Stimulated activated CD8-positive, alpha-beta memory T cell treated with anti-CD3 and anti-CD28 coated beads, Interleukin-12 subunit alpha, Interleukin-12 subunit beta, amount 100 ng/mL, for 1 hour (primary cell): Measurements from ENCODE around the gene TFDP3.

Source experiments
- DNase-seq: peaks from one replicate; pipeline ENCODE4 v3.0.0-alpha.2; 2020; ENCODE audit warnings: low read depth

The TFDP3 gene, protein sequence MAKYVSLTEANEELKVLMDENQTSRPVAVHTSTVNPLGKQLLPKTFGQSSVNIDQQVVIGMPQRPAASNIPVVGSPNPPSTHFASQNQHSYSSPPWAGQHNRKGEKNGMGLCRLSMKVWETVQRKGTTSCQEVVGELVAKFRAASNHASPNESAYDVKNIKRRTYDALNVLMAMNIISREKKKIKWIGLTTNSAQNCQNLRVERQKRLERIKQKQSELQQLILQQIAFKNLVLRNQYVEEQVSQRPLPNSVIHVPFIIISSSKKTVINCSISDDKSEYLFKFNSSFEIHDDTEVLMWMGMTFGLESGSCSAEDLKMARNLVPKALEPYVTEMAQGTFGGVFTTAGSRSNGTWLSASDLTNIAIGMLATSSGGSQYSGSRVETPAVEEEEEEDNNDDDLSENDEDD

DNA sequence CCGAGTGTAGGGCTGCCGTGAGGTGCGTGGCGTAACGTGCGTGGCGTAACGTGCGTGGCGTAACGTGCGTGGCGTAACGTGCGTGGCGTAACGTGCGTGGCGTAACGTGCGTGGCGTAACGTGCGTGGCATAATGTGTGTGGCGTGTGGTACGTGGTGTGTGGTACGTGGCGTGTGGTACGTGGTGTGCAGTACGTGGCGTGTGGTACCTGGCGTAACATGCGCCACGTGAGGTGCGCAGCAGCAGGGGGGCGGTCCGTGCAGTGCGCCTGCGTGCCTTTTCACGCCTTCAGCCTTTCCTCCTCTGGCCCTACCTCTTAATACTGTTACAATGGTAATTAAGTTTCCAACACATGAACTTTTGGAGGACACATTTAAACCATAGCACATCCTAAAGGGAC lies at the start of gene TFDP3:
Gene TFDP3 (minus strand): TSS at position 26 of the 400 bp plus-strand sequence. CDS start 95 bp downstream, outside the sequence.
- DNase-seq = no peak

DNA sequence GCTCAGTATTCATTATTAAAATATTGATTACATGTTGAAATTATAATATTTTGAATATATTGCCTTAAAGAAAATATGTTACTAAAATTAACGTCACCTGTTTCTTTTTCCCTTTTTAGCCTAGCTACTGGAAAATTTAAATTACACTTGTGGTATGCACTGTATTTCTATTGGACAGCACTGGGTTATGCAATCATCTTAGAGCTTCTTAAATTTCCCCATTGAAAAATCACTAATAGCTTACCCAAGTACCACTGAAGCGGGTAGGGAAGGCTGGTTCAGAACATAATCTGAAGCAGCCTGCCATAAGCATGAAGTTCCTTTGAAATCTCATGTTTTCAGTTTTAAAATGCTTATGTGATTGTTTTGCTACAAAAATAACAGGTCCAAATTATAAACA lies 49.5 kb upstream of the TFDP3 start:
- no peak for DNase-seq

DNA sequence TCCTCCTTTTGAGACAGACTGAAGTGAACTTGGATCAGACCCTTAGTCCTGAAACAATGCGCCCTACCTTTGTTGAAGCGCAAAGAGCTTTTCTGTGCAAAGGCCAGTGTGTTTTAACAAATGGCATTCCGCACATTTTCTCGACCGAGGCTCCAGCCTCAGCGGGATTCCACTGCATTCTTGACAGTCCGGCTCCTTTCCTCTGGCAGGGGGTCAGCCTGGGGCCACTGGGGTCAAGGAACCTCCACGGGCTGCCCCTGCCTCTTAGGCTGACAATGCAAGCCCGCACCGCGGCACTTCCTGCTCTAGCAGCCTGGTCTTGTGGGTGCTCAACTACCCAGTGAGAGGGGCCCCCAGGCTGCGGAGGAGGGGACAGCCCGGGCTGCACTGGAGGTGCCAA lies 47.2 kb upstream of the TFDP3 start:
- no peak for DNase-seq

DNA sequence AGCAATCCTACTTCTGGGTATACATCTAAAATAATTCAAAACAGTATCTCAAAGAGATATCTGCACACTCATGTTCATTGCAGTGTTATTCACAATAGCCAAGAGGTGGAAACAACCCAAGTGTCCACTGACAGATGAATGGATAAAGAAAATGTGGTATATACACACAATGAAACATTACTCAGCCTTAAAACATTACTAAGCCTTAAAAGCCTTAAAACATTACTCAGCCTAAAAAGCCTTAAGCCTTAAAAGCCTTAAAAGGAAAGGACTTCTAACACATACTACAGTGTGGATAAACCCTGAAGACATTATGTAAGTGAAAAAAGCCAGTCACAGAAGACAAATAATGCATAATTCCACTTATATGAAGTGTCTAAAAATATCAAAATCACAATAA lies 40.3 kb upstream of the TFDP3 start:
- no peak for DNase-seq

DNA sequence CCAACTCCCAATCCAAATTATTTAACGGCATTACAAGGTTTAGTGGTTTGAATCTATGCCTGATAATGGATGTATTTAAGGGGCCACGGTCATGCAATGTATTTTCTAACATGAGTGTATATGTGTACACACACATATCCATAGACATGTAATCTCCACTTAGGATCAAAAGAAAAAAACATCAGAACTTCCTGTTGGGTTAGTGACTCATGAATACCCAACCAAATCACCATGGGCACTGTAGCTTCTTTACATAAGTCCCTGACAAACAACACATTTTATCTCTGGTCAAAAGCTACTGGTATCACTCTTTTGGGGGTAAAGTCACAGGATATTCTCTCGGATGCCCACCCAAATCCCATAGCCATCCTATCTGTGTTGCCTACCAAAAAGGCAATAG lies 36.5 kb upstream of the TFDP3 start:
- no peak for DNase-seq

DNA sequence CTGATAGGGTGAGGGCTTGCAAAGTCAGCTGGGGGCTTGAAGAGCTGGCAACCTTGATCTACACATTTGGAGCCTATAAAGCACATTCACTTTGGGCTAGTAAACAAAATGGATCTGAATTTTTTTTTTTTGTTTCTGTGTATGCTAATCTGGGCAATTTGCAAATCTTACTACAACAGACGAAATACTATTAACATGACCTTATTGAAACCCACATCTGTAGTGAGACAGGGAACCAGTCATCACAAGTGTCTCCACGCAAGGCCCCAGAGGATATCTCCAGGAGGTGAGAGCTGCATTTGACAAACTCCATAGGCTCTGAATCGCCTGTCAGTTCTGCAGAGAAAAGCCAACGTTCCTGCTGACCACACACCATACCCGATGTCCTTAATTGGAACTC lies 33.0 kb upstream of the TFDP3 start:
- DNase-seq = no peak

DNA sequence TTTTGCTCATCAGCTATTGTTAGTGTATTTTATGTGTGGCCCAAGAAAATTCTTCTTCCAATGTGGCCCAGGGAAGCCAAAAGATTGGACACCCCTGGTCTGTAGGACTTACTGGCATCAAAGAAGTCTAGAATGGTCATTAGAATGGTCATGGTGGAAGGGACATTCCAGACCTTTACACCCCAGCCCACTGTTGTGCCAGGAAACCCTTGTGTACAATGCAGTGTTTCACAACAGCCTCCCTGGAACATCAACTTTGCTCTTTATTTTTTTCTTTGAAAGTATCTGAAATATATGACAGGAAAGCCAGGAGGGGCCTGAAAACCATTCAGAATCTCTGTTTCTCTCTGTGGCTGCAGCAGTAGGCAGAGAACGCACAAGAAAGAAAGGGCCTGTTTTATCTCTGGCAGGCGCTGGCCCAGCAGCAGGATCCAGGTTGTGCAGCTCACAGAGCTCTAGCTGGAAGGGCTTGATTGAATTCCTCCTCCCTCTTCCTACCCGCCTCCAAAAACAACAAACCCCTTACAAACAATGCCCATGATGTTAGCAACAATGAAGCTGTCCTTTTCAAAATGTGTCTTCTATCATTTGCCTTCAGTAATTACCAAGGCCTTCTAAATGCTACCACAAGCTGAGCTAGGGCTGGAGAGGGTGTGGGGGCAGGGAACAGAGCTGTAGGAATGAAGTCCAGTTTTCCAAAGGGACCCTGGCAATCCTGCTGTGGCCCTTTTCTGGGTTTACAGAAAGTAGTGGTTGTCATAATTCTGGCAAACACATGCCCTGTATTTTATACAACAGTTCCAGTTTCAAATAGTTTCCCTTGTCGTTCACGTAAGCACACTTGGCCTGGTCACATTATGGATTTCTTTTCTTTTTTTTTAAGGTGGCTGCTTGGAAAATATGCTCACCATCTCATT lies 32.3 kb upstream of the TFDP3 start:
- DNase-seq = no peak

DNA sequence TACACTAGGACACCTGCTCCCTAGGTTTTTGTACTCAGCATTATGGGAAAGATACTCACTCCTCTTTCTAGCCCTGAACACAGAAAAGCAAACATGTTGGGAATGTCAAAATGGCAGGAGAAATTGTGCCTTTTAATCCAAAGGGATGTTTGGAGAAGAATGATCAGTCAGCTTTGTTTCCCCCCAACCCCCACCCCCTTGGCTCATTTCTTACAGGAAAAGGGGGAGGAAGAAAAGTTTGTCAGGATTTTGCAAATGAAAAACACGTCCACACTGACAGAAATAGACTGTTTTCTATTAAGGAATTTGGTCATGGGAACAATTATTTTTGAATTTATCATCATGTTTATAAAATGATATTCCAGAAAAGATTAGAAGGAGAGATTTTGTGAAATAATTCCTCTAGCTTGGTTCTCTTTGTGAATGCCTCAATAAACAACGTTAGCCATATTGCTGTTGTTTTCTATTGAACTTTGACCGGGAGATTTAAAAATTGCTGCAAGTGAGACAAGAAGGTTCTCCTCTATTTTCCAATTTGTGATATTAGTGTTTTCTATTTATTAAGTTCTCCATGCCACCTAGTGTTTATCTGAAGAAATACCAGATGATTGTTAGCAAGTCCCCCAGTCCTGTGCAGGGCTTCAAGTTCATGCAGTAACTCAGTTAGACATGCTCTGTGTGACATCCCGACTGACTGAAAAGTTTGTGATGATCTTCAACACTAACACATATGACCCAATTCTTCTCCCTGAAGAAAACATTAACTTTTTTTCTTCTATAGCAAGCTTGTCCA lies 31.3 kb upstream of the TFDP3 start:
- DNase-seq = no peak

DNA sequence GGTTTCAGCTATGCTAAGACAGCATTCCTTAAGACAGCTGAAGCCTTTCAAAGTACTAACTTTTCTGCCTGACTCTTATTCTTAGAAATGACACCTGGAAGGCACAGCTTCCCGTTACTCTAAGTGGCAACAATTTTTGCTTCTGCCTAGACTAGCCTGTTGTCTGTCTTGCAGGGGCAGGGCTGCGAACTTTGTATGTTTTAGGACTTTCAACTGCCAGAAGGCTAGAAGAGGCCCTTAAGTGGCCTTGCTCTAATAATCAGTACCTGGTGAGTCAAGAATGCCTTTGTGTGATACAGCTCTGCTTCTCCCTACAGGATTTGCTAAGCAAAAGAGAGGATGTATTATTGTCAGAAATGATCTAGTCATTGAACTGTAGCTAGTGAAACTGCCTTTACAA lies 30.0 kb upstream of the TFDP3 start:
- DNase-seq = no peak

DNA sequence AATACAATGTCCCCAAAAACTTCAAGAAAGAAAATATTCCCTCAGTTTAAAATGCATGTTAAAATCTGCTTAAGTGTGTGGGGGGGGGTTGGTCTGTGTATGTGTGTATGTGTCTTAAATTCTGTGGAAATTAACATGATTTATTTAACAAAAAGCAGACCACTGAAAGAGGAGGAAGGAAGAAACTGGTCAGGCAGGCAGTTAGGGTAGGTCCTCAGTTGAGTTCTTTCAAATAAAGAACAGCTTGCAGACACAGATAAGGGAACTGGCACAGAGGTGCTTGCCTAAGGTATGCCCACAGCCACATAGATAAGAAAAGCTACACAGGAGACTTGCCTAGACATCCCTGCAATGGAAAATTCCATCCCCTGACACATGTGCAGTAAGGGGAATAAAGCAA lies 28.8 kb upstream of the TFDP3 start:
- DNase-seq = no peak

DNA sequence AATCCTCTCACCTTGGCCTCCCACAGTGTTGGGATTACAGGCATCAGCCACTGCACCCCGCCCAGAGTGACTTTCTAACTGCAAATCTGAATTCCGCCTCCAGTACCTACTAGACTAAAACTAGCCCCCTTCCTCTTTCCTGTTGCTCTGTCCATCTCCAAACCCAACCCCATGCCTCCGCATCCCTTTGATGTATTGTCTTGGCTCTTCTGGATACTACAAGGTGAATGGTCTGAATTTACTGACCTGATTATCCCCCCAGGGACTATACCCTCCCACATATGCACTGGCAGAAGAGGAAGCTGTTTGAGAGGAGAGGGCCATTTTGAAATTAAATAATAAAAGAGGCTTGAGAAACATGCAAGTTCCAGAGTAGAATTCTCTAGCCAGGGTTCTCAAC lies 17.7 kb upstream of the TFDP3 start:
- no peak for DNase-seq

DNA sequence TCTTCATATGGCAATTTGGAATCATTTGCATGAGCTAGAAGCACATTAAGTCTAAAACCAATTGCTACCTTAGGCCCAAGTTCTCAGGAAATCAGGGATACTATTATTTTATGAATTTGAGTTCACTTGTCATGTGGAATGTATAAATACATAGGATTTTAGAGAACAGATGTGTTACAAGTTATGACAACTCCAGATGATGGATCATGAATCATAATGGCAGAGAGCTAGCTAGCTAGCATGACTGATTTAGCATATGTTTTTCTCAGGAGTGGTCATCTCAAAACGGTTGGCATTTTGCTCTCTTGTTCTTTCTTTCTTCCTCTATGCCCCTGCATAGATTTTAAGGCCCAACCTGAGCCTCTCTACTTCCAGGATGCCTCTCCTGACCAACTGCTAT lies 14.2 kb upstream of the TFDP3 start:
- DNase-seq = no peak

DNA sequence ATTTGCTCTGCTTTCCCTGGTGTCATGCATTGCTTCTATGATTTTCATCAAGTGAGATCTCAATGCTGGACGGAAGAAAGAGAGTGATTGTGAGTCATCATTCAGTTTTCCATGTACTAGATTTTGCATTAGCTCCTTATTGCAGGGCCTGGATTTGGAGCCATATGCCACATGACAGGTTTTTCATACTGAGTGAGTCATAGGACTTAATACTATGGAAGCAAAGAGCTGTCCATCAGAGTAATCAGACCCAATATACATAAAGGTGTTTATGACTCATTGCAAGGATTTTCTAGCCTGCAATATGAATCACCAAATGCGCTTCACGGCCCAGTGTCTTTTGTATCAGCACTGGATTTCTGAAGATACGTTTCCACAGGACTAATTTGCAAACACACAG lies 11.2 kb upstream of the TFDP3 start:
- DNase-seq = no peak

DNA sequence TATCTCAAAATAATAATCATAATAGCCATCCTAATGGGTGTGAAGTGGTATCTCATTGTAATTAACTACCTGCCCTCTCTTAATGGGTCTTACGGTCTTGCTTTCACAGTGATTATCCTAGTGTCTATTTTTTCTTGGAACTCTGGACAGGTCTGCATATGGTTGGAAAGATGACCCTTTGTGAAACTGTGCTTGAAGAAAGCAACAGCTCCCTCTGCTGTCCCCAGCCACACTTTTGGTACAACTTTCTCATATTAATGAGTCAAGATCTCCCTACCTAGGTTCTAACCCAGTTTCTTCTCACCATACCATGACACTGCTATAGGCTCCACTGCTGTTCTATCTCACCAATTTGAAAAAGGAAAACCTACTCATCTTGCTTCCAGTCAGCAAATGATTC lies 2.4 kb downstream of the TFDP3 start:
- no peak for DNase-seq

DNA sequence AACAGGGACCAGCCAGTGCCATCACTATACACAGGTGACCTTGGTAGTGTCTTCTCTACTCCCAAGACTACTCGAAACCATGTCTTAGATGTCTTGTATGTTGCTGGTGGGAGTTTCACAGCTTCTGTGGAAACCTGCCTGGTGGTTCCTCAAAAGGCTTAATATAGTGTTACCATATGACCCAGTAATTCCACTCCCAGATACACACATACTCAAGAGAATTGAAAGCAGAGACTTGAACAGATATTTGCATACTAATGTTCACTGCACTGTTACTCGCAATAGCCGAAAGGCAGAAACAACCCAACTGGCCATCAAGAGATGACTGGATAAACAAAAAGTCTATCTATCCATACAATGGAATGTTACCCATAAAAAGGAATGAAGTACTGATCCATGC lies 3.1 kb downstream of the TFDP3 start:
- DNase-seq = no peak

DNA sequence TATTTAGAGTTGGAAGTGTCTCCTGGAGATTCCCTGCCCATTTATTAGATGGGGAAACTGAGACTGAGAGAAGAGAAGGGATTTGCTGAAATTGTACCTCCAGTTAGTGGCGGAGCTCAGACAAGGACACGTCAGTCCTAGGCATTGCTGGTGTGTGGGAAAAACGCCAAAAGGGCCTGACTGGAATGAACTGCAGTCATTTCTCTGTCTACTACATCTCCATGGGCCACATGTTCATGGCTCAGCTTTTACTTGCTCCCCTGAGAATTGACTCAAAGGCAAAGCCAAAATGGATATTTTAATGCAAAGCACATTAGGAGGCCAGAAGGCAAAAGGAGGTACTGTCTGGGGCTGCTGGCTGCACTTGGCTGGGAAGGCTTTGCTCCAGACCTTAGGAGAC lies 3.9 kb downstream of the TFDP3 start:
- DNase-seq = no peak

DNA sequence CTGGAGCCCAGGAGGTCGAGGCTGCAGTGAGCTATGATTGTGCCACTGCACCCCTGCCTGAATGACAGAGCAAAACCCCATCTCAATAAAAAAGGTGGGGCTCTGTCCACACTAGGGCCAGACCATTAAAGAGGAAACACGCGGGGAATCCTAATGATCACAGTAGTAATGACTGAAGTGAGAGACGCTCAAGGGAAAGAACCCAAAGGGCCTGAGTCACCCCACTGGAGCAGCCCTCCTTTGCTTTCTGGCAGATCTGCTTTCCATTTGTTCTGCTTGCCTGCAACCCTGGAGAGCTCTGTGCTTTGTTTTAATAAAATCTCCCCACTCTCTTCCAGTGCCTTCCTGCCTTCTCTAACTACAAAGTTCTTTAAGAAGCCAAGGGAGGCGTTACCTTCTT lies 5.0 kb downstream of the TFDP3 start:
- no peak for DNase-seq

DNA sequence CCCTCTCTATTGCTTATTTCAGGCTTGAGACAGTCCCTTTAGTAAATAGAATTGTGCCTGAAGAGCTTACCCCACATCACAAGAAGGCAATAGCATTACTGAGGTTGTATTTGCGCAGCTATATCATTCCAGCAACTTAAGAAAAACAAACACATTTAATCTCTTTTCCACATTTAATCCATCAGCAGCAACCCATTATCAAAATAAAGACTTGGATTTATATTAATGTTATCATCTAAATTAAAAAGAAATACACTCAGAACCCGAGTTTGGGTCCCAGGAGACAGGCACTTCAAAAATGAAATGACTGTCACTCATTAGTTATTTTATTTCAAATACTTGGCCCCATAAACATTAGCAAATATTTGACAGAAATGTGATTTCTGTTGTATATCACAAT lies 10.4 kb downstream of the TFDP3 start:
- no peak for DNase-seq

DNA sequence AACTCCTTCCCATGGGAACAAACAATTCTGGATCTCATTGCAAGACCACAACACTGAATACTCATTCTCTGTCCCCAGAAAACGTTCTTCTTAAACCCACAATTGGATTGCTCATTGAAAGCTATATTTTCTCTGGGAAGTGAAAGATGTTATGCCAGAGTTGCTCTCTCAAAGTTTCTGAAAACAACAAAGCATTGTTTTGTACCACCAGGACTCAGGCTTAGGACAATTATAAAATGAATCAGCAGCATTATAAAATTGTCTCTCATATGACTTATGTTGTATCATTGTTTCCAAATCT lies 26.5 kb downstream of the TFDP3 start:
- no peak for DNase-seq

DNA sequence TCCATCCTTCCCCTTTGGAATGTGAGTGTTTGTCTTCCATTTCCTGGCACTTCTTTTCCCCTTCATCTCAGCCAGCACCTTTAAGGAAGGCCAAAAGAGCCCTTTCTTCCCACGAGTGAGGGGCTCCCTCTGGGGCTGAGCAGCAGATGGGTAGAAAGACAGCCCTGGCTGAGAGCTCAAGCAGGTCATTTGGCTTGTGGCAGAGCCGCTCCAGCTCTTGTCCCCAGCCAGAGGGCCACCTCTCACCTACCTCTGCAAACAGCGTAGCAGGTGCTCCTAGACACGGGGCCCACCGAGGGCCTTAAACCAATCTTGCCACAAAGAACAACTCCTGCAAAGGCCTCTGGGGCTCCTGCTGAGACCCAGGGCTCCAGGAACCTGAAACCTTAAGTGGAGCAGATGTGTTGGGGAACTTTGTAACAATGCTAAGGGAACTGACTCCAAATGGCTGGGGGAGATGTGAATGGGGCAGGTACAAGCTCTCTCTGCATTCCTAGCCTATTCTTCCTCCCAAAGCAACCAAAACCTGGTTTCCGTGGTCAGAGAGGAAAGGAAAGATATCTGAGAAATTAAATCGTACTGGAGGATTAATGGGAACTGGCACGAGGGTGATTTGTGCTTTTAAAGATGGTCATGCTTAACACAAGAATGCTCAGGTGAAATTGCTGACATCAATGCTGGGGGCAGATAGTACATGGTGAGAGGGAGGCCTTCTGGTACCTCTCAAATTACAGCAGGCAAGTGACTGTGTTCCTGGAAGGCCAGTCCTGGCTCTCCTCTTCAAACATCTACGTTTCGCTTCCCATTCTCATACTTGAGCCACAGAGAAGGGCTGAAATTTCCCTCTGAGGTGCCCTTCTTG lies 27.0 kb downstream of the TFDP3 start:
- DNase-seq = no peak

DNA sequence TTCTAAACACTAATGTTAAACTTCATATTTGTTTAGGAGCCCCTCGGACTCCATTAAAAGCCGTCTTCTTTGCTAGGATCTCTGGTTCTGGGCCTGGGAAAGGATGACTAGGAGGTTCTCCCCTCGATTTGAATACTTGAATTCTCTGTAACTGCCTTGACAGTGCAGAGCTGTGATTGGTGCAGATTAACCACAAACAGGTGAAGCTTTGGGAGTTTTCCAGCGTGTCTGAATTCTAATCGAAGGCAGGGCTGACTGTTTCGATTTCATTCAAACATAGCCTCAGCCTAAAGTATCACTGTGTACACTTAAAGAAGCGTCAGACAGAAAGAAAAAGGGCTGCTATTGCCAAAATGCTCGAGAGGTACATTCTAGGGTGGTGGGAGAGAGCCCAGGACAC lies 29.0 kb downstream of the TFDP3 start:
- no peak for DNase-seq

DNA sequence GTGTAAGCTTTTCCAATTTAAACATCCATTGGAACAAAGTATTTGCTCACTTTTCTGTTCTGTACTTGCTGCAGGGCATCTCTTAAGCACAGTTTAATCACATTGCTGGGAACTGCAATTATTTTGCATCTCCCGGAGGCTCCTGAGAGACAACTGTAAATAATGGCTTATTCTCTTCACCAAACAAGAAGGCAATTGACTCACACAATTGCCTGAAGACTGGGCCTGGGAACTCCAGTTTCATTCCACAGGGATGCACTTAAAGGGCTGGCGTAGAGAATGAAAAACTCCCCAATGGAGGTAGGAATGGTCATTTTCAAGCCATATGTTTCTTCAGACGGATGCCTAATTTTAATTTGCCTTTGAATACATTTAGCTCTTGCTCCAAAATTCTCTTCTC lies 29.5 kb downstream of the TFDP3 start:
- no peak for DNase-seq
